HCT116 (cell line): ENCODE measurements around the gene CFAP91.

Experiments
- CTCF ChIP-seq, 3 experiments: fragments of 200-600 bp in 1 of 3; sonication (generic) in 1 of 3; IDR thresholded peaks in 2 of 3; conservative IDR thresholded peaks in 1 of 3; 2 replicates each; pipeline ENCODE4 v1.5.1; 2012 to 2017; ENCODE audit warnings: low read depth in 2 of 3, low read length in 2 of 3, antibody characterized with exemption in 1 of 3, borderline replicate concordance in 1 of 3, control low read depth in 1 of 3, mild to moderate bottlenecking in 1 of 3, mixed read lengths in 1 of 3, mixed run types in 1 of 3, moderate library complexity in 1 of 3; ENCODE audit not compliant: insufficient read depth in 1 of 3
- EZH2 ChIP-seq: fragments of 200-600 bp; sonication (generic); IDR thresholded peaks from 2 replicates; pipeline ENCODE4 v1.6.1; 2017; ENCODE audit warnings: antibody characterized with exemption, mixed run types
- JUND ChIP-seq: IDR thresholded peaks from 2 replicates; pipeline ENCODE4 v1.6.1; 2012
- POLR2A ChIP-seq: IDR thresholded peaks from 2 replicates; pipeline ENCODE4 v1.7.0; 2011; ENCODE audit warnings: borderline replicate concordance; ENCODE audit not compliant: insufficient read depth, insufficient read length; ENCODE audit errors: extremely low read depth
- POLR2AphosphoS5 ChIP-seq: IDR thresholded peaks from 2 replicates; pipeline ENCODE4 v1.6.1; 2011; ENCODE audit warnings: mild to moderate bottlenecking, low read depth, low read length, moderate library complexity
- REST ChIP-seq: IDR thresholded peaks from 2 replicates; pipeline ENCODE4 v1.6.1; 2012; ENCODE audit warnings: low read depth
- YY1 ChIP-seq: IDR thresholded peaks from 2 replicates; pipeline ENCODE4 v1.6.1; 2011; ENCODE audit warnings: low read length, low read depth, moderate library complexity, mild to moderate bottlenecking; ENCODE audit not compliant: insufficient replicate concordance; ENCODE audit errors: extremely low read depth

GRCh38 chr3:119665954-119666559 lies 36.8 kb upstream of the CFAP91 start:
- TF ChIP-seq REST (no peak), JUND (no peak), CTCF (IDR thresholded peaks at IDR 0.05 in 2 of 3, conservative IDR thresholded peaks at IDR 0.05 in 1 of 3; ENCODE audit: borderline replicate concordance in 1 of 3, insufficient read depth in 1 of 3, low read depth in 2 of 3, low read length in 2 of 3) (no peak), POLR2A (no peak), YY1 (no peak), EZH2 (no peak), POLR2AphosphoS5 (no peak)
